Measurements from ENCODE around the gene DHX9.

Gene DHX9

DNA sequence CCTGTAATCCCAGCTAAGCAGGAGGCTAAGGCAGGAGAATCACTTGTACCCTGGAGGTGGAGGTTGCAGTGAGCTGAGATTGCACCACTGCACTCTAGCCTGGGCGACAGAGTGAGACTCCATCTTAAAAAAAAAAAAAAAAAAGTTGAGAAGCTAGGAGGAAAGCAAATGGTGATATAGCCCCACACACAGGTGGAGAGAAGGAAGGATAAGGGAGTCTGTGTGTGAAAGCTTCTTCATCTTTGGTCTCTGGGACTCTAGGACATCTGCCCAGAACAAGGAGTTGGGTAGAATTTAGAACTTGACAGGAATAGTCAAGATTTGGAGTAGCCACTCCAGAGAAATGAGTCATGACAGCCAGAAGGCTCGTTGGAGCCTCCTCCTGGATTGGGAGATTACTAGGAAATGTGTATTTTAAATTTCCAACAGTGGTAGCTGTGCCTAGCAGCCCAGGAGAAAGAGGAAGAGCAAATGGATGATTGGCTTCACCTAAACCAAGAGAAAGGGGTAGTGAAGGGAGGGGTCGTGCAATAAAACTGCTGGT, 29.7 kb upstream of the DHX9 start:
- no peaks in the 10 kb centered on the region for H3K4me1 ChIP-seq (ENCODE audit: control insufficient read depth, insufficient read depth, low read length, poor library complexity, severe bottlenecking)
- H3K27me3 ChIP-seq (replicated peaks; ENCODE audit: control insufficient read depth, insufficient read depth, low read length, poor library complexity, severe bottlenecking), result no peaks in the 10 kb centered on the region
- no peaks in the 10 kb centered on the region for H3K36me3 ChIP-seq (ENCODE audit: control insufficient read depth, insufficient read depth, low read length)
- no peak overlapping the region for H3K27ac ChIP-seq (ENCODE audit: insufficient read depth, low read length, poor library complexity, severe bottlenecking)
- no peaks in the 10 kb centered on the region for H3K9me3 ChIP-seq (ENCODE audit: control insufficient read depth, low read length)
- H3K4me3 ChIP-seq (ENCODE audit: insufficient read depth, low read depth, low read length, poor library complexity, severe bottlenecking), result no peak overlapping the region
- DNase-seq, result no peak

DNA sequence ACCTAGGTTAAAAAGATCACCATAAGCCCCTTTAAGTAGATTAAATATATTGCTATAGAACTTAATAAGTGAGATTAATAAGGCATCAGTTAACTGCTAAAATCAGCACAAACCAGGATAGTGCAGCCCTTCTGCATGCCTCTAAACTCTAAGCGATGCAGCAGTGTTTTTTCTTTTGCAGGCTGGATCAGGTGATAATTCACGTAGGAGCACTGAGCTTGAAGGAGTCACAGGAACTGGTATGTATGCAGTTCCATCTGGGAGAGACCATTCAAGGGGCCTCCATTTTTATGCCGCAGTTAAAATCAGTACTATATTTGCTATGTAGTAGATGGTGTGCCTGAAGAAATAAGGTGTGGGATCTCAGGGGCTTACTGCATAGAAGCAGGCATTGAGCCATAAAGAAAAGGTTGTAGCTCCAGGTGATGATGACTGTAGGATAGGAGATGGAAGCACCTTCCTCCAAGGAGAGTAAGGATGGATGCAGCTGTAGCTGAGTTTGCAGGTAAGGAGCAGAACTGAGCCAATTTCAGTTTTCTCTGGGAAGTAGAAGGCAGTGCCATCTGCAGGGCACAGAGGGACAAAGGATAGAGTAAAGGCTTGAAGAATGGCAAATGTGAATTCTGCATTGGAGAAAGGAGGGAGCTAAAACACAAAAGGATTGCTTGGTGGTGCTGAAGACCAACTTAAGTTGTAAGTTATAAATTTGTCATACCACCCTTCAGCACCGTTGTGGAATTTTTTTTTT, 27.0 kb upstream of the DHX9 start:
- Histone ChIP-seq H3K27me3 (replicated peaks; ENCODE audit: control insufficient read depth, insufficient read depth, low read length, poor library complexity, severe bottlenecking) (no peaks in the 10 kb centered on the region), H3K4me3 (ENCODE audit: insufficient read depth, low read depth, low read length, poor library complexity, severe bottlenecking) (no peak overlapping the region), H3K27ac (ENCODE audit: insufficient read depth, low read length, poor library complexity, severe bottlenecking) (no peak overlapping the region), H3K36me3 (ENCODE audit: control insufficient read depth, insufficient read depth, low read length) (peaks cover 4% of the 10 kb centered on the region), H3K9me3 (ENCODE audit: control insufficient read depth, low read length) (no peaks in the 10 kb centered on the region), H3K4me1 (ENCODE audit: control insufficient read depth, insufficient read depth, low read length, poor library complexity, severe bottlenecking) (no peaks in the 10 kb centered on the region)
- no peak for DNase-seq

DNA sequence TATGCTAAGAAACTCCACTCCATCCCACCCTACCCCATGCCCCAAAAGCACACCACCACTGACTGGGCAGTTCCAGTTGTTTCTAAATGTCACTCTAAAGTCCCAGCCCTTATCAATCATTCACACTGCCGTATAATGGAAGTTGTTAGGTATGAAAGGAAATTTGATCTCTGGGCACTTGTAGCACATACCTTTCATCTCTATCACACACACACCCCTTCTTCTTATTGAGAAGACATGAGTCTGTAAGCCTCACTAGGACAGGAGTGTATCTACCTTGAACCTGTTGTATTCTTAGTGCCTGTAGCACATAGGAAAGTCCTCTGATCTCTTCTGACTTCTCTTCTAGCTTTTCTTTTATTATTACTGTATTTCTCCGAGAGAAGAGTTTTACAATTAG, 22.3 kb upstream of the DHX9 start:
- Histone ChIP-seq H3K27me3 (replicated peaks; ENCODE audit: control insufficient read depth, insufficient read depth, low read length, poor library complexity, severe bottlenecking) (no peaks in the 10 kb centered on the region), H3K27ac (ENCODE audit: insufficient read depth, low read length, poor library complexity, severe bottlenecking) (no peak overlapping the region), H3K4me1 (ENCODE audit: control insufficient read depth, insufficient read depth, low read length, poor library complexity, severe bottlenecking) (no peaks in the 10 kb centered on the region), H3K4me3 (ENCODE audit: insufficient read depth, low read depth, low read length, poor library complexity, severe bottlenecking) (no peak overlapping the region), H3K36me3 (ENCODE audit: control insufficient read depth, insufficient read depth, low read length) (peaks cover 4% of the 10 kb centered on the region), H3K9me3 (ENCODE audit: control insufficient read depth, low read length) (no peaks in the 10 kb centered on the region)
- no peak for DNase-seq

DNA sequence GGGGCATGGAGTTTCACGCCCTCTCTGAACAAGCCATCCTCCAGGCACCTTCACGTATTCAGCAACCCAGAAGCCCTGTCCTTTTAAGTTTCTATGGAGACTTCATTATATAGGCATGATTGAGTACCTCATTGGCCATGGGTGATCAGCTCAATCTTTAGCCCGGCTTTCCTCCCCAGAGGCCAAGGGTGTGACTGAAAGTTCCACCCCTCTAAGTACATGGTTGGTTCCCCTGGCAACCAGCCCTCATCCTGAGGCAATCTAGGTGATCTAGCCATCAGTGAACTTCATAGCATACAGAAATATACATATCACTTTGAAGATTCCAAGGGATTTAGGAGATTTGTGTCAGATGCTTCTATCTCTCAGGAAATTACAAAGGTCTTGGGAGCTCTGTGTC, 21.3 kb upstream of the DHX9 start:
- H3K9me3 ChIP-seq (ENCODE audit: control insufficient read depth, low read length), result no peaks in the 10 kb centered on the region
- no peaks in the 10 kb centered on the region for H3K4me1 ChIP-seq (ENCODE audit: control insufficient read depth, insufficient read depth, low read length, poor library complexity, severe bottlenecking)
- H3K36me3 ChIP-seq (ENCODE audit: control insufficient read depth, insufficient read depth, low read length), result peaks cover 4% of the 10 kb centered on the region
- no peak overlapping the region for H3K27ac ChIP-seq (ENCODE audit: insufficient read depth, low read length, poor library complexity, severe bottlenecking)
- no peaks in the 10 kb centered on the region for H3K27me3 ChIP-seq (replicated peaks; ENCODE audit: control insufficient read depth, insufficient read depth, low read length, poor library complexity, severe bottlenecking)
- DNase-seq, result no peak
- no peak overlapping the region for H3K4me3 ChIP-seq (ENCODE audit: insufficient read depth, low read depth, low read length, poor library complexity, severe bottlenecking)

DNA sequence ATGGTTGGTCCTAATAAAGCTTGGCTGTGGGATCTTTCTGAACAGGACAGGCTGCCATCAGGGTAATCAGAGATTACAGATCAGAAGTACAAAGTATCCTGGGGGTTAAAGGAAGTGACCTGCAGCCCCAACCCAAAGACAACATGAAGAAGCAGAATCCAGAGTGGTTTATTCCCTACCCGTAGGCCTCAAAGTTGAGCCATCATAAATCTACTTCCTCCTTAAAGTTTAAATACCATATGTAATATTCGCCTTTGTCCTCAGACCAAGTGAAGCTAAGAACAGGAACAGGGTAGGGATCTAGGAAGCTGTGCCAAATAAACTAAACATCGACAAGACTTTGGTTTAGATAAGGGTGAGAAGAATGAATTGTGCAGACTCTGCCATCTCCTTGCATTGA, 15.9 kb upstream of the DHX9 start:
- no peaks in the 10 kb centered on the region for H3K27me3 ChIP-seq (replicated peaks; ENCODE audit: control insufficient read depth, insufficient read depth, low read length, poor library complexity, severe bottlenecking)
- no peaks in the 10 kb centered on the region for H3K9me3 ChIP-seq (ENCODE audit: control insufficient read depth, low read length)
- no peak overlapping the region for H3K4me3 ChIP-seq (ENCODE audit: insufficient read depth, low read depth, low read length, poor library complexity, severe bottlenecking)
- H3K36me3 ChIP-seq (ENCODE audit: control insufficient read depth, insufficient read depth, low read length), result no peaks in the 10 kb centered on the region
- DNase-seq, result no peak
- H3K27ac ChIP-seq (ENCODE audit: insufficient read depth, low read length, poor library complexity, severe bottlenecking), result no peak overlapping the region
- no peaks in the 10 kb centered on the region for H3K4me1 ChIP-seq (ENCODE audit: control insufficient read depth, insufficient read depth, low read length, poor library complexity, severe bottlenecking)

DNA sequence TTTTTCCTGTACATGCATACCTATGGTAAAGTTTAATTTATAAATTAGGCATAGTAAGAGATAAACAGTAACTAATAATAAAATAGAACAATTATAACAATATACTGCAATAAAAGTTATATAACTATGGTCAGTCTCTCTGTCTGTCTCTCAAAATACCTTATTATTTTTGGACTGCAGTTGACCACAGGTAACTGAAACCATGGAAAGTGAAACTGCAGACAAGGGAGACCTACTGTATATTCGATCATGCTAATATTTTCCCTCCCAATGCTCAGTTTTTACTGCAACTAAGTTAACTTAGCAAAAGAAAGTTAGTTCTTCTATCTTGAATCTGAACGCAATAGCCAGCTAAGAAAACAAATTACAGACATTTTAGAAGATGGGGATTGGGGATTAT, 12.3 kb upstream of the DHX9 start:
- DNase-seq, result no peak
- H3K9me3 ChIP-seq (ENCODE audit: control insufficient read depth, low read length), result no peaks in the 10 kb centered on the region
- H3K27ac ChIP-seq (ENCODE audit: insufficient read depth, low read length, poor library complexity, severe bottlenecking), result no peak overlapping the region
- H3K4me3 ChIP-seq (ENCODE audit: insufficient read depth, low read depth, low read length, poor library complexity, severe bottlenecking), result no peak overlapping the region
- H3K36me3 ChIP-seq (ENCODE audit: control insufficient read depth, insufficient read depth, low read length), result no peaks in the 10 kb centered on the region
- no peaks in the 10 kb centered on the region for H3K4me1 ChIP-seq (ENCODE audit: control insufficient read depth, insufficient read depth, low read length, poor library complexity, severe bottlenecking)
- no peaks in the 10 kb centered on the region for H3K27me3 ChIP-seq (replicated peaks; ENCODE audit: control insufficient read depth, insufficient read depth, low read length, poor library complexity, severe bottlenecking)

DNA sequence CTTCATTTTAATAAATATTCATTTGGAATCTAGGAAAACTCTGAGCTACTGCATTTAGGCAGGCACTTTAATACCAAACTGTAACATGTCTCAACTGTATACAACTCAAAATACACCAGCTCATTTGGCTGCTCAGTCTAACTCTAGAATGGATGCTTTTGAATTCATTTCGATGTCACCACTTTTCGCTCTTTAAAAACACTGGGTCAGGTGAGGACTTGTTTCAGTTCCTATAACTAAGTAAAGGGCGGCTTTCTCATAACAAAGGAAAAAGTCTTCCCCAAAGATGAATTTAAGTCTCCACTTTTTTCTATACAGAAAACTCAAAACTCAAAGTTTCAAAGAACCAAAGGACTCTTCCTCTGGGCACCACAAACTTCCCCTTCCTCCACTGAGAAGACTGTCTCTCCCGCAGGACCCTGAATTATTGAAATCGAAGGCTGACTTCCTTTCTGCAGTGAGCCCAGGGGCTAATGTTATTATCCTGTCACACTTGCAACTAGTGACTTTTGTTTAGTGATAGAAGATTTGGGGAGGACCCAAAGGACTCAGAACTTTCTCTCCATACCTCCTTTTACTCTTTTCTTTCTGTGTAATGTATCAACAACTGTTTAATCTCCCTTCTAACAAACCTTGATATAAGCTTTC, 9.7 kb upstream of the DHX9 start:
- Histone ChIP-seq H3K4me1 (ENCODE audit: control insufficient read depth, insufficient read depth, low read length, poor library complexity, severe bottlenecking) (no peaks in the 10 kb centered on the region), H3K27ac (ENCODE audit: insufficient read depth, low read length, poor library complexity, severe bottlenecking) (no peak overlapping the region), H3K27me3 (replicated peaks; ENCODE audit: control insufficient read depth, insufficient read depth, low read length, poor library complexity, severe bottlenecking) (no peaks in the 10 kb centered on the region), H3K4me3 (ENCODE audit: insufficient read depth, low read depth, low read length, poor library complexity, severe bottlenecking) (no peak overlapping the region), H3K9me3 (ENCODE audit: control insufficient read depth, low read length) (no peaks in the 10 kb centered on the region), H3K36me3 (ENCODE audit: control insufficient read depth, insufficient read depth, low read length) (no peaks in the 10 kb centered on the region)
- no peak for DNase-seq

DNA sequence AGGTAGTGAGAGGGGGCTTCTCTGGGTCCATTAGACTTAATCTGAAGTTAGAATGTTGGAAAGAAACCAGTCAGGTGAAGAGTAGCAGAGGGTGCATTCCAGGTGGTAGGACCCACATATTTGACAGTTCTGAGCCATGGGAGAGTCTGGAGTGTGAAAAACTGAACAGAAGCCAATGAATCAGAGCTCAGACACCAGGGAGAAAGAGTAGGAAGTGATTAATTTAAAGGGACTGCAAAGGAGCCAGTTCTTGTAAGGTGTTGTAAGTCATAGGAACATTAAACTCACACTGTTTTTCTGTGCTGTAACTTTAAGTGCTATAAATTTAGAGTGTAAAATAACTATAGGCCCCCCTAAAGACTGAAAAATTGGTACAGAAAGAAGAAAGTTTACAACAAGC, 5.9 kb upstream of the DHX9 start:
- Histone ChIP-seq H3K9me3 (ENCODE audit: control insufficient read depth, low read length) (no peaks in the 10 kb centered on the region), H3K4me1 (ENCODE audit: control insufficient read depth, insufficient read depth, low read length, poor library complexity, severe bottlenecking) (no peaks in the 10 kb centered on the region), H3K27ac (ENCODE audit: insufficient read depth, low read length, poor library complexity, severe bottlenecking) (no peak overlapping the region), H3K27me3 (replicated peaks; ENCODE audit: control insufficient read depth, insufficient read depth, low read length, poor library complexity, severe bottlenecking) (no peaks in the 10 kb centered on the region), H3K4me3 (ENCODE audit: insufficient read depth, low read depth, low read length, poor library complexity, severe bottlenecking) (no peak overlapping the region), H3K36me3 (ENCODE audit: control insufficient read depth, insufficient read depth, low read length) (no peaks in the 10 kb centered on the region)
- no peak for DNase-seq

DNA sequence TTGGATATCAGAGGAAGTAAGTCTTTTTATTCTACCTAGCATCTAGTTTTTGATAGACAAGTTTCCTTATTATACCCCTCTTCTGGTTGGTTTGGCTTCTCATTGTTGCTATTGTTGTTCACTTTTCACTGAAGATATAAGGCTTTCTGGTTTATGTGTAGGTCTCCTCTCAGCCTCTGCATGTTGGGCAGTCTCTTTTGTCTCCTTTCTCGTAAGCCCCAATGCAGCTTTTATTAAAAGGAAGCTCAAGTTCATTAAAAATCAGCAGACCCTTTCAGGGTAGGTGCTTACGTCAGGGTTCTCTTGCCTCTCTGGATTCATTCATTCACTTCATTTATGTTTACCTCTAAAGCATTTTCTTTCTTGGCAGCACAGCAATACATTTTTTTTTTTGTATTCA, 4.8 kb upstream of the DHX9 start:
- Histone ChIP-seq H3K4me1 (ENCODE audit: control insufficient read depth, insufficient read depth, low read length, poor library complexity, severe bottlenecking) (no peaks in the 10 kb centered on the region), H3K27ac (ENCODE audit: insufficient read depth, low read length, poor library complexity, severe bottlenecking) (no peak overlapping the region), H3K36me3 (ENCODE audit: control insufficient read depth, insufficient read depth, low read length) (no peaks in the 10 kb centered on the region), H3K4me3 (ENCODE audit: insufficient read depth, low read depth, low read length, poor library complexity, severe bottlenecking) (no peak overlapping the region), H3K27me3 (replicated peaks; ENCODE audit: control insufficient read depth, insufficient read depth, low read length, poor library complexity, severe bottlenecking) (no peaks in the 10 kb centered on the region), H3K9me3 (ENCODE audit: control insufficient read depth, low read length) (no peaks in the 10 kb centered on the region)
- no peak for DNase-seq

DNA sequence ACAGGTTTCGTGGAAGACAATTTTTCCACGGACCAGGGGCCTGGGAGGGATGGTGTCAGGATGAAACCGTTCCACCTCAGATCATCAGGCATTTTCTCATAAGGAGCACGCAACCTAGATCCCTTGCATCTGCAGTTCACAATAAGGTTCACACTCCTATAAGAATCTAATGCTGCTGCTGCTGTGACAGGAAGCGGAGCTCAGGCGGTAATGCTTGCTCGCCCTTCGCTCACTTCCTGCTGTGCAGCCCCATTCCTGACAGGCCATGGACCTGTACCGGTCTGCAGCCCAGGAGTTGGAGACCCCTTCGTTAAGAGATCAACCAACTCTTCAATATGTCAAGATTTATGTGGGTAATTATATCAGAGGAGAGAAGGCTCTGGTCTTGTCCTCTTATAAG, 3.3 kb upstream of the DHX9 start:
- Histone ChIP-seq H3K36me3 (ENCODE audit: control insufficient read depth, insufficient read depth, low read length) (no peaks in the 10 kb centered on the region), H3K27me3 (replicated peaks; ENCODE audit: control insufficient read depth, insufficient read depth, low read length, poor library complexity, severe bottlenecking) (no peaks in the 10 kb centered on the region), H3K4me3 (ENCODE audit: insufficient read depth, low read depth, low read length, poor library complexity, severe bottlenecking) (no peak overlapping the region), H3K9me3 (ENCODE audit: control insufficient read depth, low read length) (no peaks in the 10 kb centered on the region), H3K27ac (ENCODE audit: insufficient read depth, low read length, poor library complexity, severe bottlenecking) (no peak overlapping the region), H3K4me1 (ENCODE audit: control insufficient read depth, insufficient read depth, low read length, poor library complexity, severe bottlenecking) (peaks cover 4% of the 10 kb centered on the region)
- no peak for DNase-seq
